HepG2 (cell line): ENCODE data around the gene DSC2. TPM values are rescaled to one million over a fixed set of nuclear protein-coding genes. Genes with fewer than 3 reads are reported as not detected.

Source experiments
- ATAC-seq: fragments of 200-7000 bp; cut with Tn5 transposase; 3 replicates; pipeline ENCODE4 v1.9.1; 2020; ENCODE audit warnings: mild to moderate bottlenecking, moderate library complexity
- BruUV-seq: library from RNA; stranded (reverse); fragments of 400-500 nt; replicated peaks from 2 replicates; lab custom pipeline; 2021; lab: Mats Ljungman, UMichigan
- CTCF ChIA-PET: fragments of 300-600 bp; formaldehyde crosslinking; extraction: SDS; loops from one replicate; lab custom pipeline; 2021; ENCODE audit warnings: low total read pairs, inconsistent platforms, low intra/inter-chr PET ratio; lab: Yijun Ruan, JAX
- POLR2A ChIA-PET: fragments of 350-600 bp; sonication (Branson Sonifier 250); formaldehyde crosslinking; loops from one replicate; lab custom pipeline; 2020; ENCODE audit warnings: antibody characterized with exemption, inconsistent platforms; lab: Yijun Ruan, JAX
- DNase-seq: peaks from one replicate; pipeline ENCODE4 v3.0.0-alpha.2; 2015; ENCODE audit warnings: low spot score
- FAIRE-seq: peaks from 3 replicates; lab custom pipeline; 2011; peaks lifted over from hg19 to GRCh38; lab: Jason Lieb, UNC
- H2AFZ ChIP-seq: one replicate; pipeline ENCODE4 v1.6.1; 2011; ENCODE audit warnings: low read length, inconsistent platforms
- H3K27ac ChIP-seq: fragments of 300-600 bp; 3 replicates; pipeline ENCODE4 v1.8.0; 2011; ENCODE audit warnings: mixed run types, mild to moderate bottlenecking, mixed read lengths, low read length, inconsistent platforms; ENCODE audit not compliant: insufficient read depth; ENCODE audit errors: extremely low read length
- H3K27me3 ChIP-seq, 2 experiments: fragments of 200-600 bp in 1 of 2; 2 replicates in 1 of 2; 3 replicates in 1 of 2; pipeline versions ENCODE4 v1.6.0 to v1.8.0; 2011; ENCODE audit warnings: low read length in 2 of 2, mild to moderate bottlenecking in 2 of 2, moderate library complexity in 2 of 2, inconsistent platforms in 1 of 2; ENCODE audit not compliant: insufficient read depth in 2 of 2, control insufficient read depth in 1 of 2
- H3K36me3 ChIP-seq, 2 experiments: fragments of 200-600 bp in 1 of 2; replicated peaks in 1 of 2; 2 replicates in 1 of 2; 3 replicates in 1 of 2; pipeline versions ENCODE4 v1.5.1 to v1.8.0; 2011; ENCODE audit warnings: low read length in 2 of 2, inconsistent platforms in 1 of 2; ENCODE audit not compliant: insufficient read depth in 2 of 2, control insufficient read depth in 1 of 2
- H3K4me1 ChIP-seq: 2 replicates; pipeline ENCODE4 v1.5.1; 2012; ENCODE audit warnings: low read length, inconsistent platforms; ENCODE audit not compliant: insufficient read depth
- H3K4me2 ChIP-seq: 2 replicates; pipeline ENCODE4 v1.6.0; 2011; ENCODE audit warnings: low read depth, low read length, inconsistent platforms
- H3K4me3 ChIP-seq, 3 experiments: fragments of 200-600 bp in 1 of 3; sonication (generic), shearing (Covaris generic) in 1 of 3; replicated peaks in 1 of 3; 2 replicates each; pipeline ENCODE4 v1.5.1; 2011 to 2016; ENCODE audit warnings: low read length in 3 of 3, inconsistent platforms in 2 of 3, low read depth in 2 of 3, mild to moderate bottlenecking in 2 of 3, control low read depth in 1 of 3, mixed read lengths in 1 of 3; ENCODE audit not compliant: insufficient read depth in 1 of 3
- H3K79me2 ChIP-seq: one replicate; pipeline ENCODE4 v1.6.1; 2011; ENCODE audit warnings: low read length, inconsistent platforms; ENCODE audit not compliant: insufficient read depth
- H3K9ac ChIP-seq: 2 replicates; pipeline ENCODE4 v1.6.0; 2011; ENCODE audit warnings: mild to moderate bottlenecking, low read depth, low read length, inconsistent platforms; ENCODE audit not compliant: insufficient read depth
- H3K9me3 ChIP-seq: 2 replicates; pipeline ENCODE4 v1.5.1; 2012; ENCODE audit warnings: mild to moderate bottlenecking, low read length
- H4K20me1 ChIP-seq: 2 replicates; pipeline ENCODE4 v1.6.0; 2011; ENCODE audit warnings: inconsistent platforms, mild to moderate bottlenecking, low read length, moderate library complexity; ENCODE audit not compliant: insufficient read depth
- CBFB ChIP-seq: sonication (generic); formaldehyde crosslinking; IDR thresholded peaks from 2 replicates; pipeline ENCODE4 v1.4.0; 2020; ENCODE audit warnings: missing genetic modification reagents
- MAFG ChIP-seq: sonication (generic); formaldehyde crosslinking; IDR thresholded peaks from 2 replicates; pipeline ENCODE4 v1.5.1; 2020; ENCODE audit warnings: mild to moderate bottlenecking, missing genetic modification reagents
- SCMH1 ChIP-seq: sonication (generic); formaldehyde crosslinking; IDR thresholded peaks from 2 replicates; pipeline ENCODE4 v1.9.0; 2021; ENCODE audit warnings: missing genetic modification reagents, mild to moderate bottlenecking, borderline replicate concordance
- SOX6 ChIP-seq, 2 experiments: fragments of 450-650 bp in 1 of 2; sonication (generic) in 1 of 2; formaldehyde crosslinking in 1 of 2; IDR thresholded peaks; 2 replicates each; pipeline versions ENCODE4 v1.4.0 to v1.6.1; 2017 to 2020; ENCODE audit warnings: antibody characterized with exemption in 1 of 2, mild to moderate bottlenecking in 1 of 2, missing genetic modification reagents in 1 of 2
- SRSF1 ChIP-seq: fragments of 200-400 bp; formaldehyde crosslinking; optimal IDR thresholded peaks from 2 replicates; pipeline ENCODE3; 2017; ENCODE audit warnings: mild to moderate bottlenecking, low read depth, low read length, moderate library complexity
- TBP ChIP-seq: sonication (generic); formaldehyde crosslinking; IDR thresholded peaks from 2 replicates; pipeline ENCODE4 v1.5.0; 2020; ENCODE audit warnings: missing genetic modification reagents
- ZNF460 ChIP-seq: sonication (generic); formaldehyde crosslinking; IDR thresholded peaks from 2 replicates; pipeline ENCODE4 v1.5.1; 2020; ENCODE audit warnings: missing genetic modification reagents, mild to moderate bottlenecking, borderline replicate concordance
- ZNF841 ChIP-seq: sonication (generic); formaldehyde crosslinking; IDR thresholded peaks from 2 replicates; pipeline ENCODE4 v1.8.1; 2023; ENCODE audit warnings: missing genetic modification reagents, borderline replicate concordance
- WGBS: methylation state at CpG from one replicate; pipeline ENCODE4 v1.1.6; 2017; ENCODE audit warnings: low lambda C conversion rate; 5-methylcytosine and 5-hydroxymethylcytosine counted together
- in situ Hi-C: cut with HindIII; loops from 2 replicates; pipeline ENCODE4 v1.10.0; 2017; ENCODE audit warnings: low pct_unique_long_range_greater_than_20kb; ENCODE audit not compliant: extremely low pct_ligation_motif_present
- intact Hi-C: fragments of 100-400 bp; cut with micrococcal nuclease; formaldehyde crosslinking; loops from one replicate; pipeline ENCODE4 v1.10.0; 2022; ENCODE audit not compliant: unreplicated experiment
- polyA plus RNA-seq, 8 experiments: library from polyadenylated mRNA; depleted of rRNA in 3 of 8; stranded (reverse) in 7 of 8; unstranded in 1 of 8; fragments of >200 nt; fragmentation: Illumina TruSeq in 4 of 8; extraction: Trizol in 4 of 8; gene quantifications; 2 replicates each; pipeline versions ENCODE4 v1.2.1 to v1.2.3, GENCODE V29; 2011 to 2016; ENCODE audit warnings: low read depth in 4 of 8, missing spikeins in 1 of 8, mixed read lengths in 1 of 8; ENCODE audit not compliant: insufficient read depth in 1 of 8
- total RNA-seq, 5 experiments: library from RNA; depleted of rRNA; stranded (reverse); fragments of >200 nt; fragmentation: Illumina TruSeq; extraction: Trizol; gene quantifications; 2 replicates each; pipeline ENCODE4 v1.2.3, GENCODE V29; 2016; ENCODE audit warnings: low read depth in 1 of 5

The DSC2 gene
- total and polyA plus RNA-seq, 2 of the 13 experiments (the other 11 are each of a cell fraction or from before 2014, with no cell fraction given), result 7.2 to 24.9 TPM

GRCh38 chr18:31010601-31011000 lies 91.6 kb downstream of the DSC2 start:
- intact Hi-C loops (no loop called here), in situ Hi-C loops (no loop called here)
- H4K20me1 ChIP-seq, result no peaks in the 10 kb centered on the region
- DNase-seq (no peak), FAIRE-seq (no peak), ATAC-seq (no peak)
- no peaks in the 10 kb centered on the region for H3K36me3 ChIP-seq
- no peaks in the 10 kb centered on the region for H3K9me3 ChIP-seq
- no peaks in the 10 kb centered on the region for H3K79me2 ChIP-seq
- no peak overlapping the region for H3K4me2 ChIP-seq
- no peak overlapping the region for H3K27ac ChIP-seq
- H3K27me3 ChIP-seq, result no peaks in the 10 kb centered on the region
- ChIA-PET POLR2A (no interaction called here), CTCF (no interaction called here)
- no TSS peak for BruUV-seq
- H2AFZ ChIP-seq, result no peak overlapping the region
- no peak overlapping the region for H3K4me3 ChIP-seq
- H3K9ac ChIP-seq, result no peak overlapping the region
- WGBS, result 78% methylated on average over 4 of the region's 4 CpGs
- H3K4me1 ChIP-seq, result no peaks in the 10 kb centered on the region
- TF ChIP-seq ZNF460 (CRISPR knock-in tag), result no peak
- no peak for TF ChIP-seq TBP (CRISPR knock-in tag)
- no peak for TF ChIP-seq CBFB (CRISPR knock-in tag)
- no peak for TF ChIP-seq ZNF841 (CRISPR knock-in tag)
- TF ChIP-seq MAFG (CRISPR knock-in tag), result no peak
- no peak for TF ChIP-seq SCMH1 (CRISPR knock-in tag)
- no peak for TF ChIP-seq SOX6 (IDR thresholded peaks at IDR 0.05)
- no peak for TF ChIP-seq SOX6 (CRISPR knock-in tag; IDR thresholded peaks at IDR 0.05)
- TF ChIP-seq SRSF1, result no peak

Other genes with a start within 250 kb of the DSC2 start
- 0.21 and 0.38 TPM in 2 replicates for gene DSC3, start 59.7 kb downstream of the DSC2 start, total RNA-seq (2016; rRNA removed; fragmentation: Illumina TruSeq; extraction: Trizol)
- gene DSC3, start 59.7 kb downstream of the DSC2 start, polyA plus RNA-seq (2011; rRNA removed), result 0.05 and 0.07 TPM in 2 replicates
- gene DSC1, start 60.4 kb upstream of the DSC2 start, total RNA-seq (2016; rRNA removed; fragmentation: Illumina TruSeq; extraction: Trizol), result not detected in 2 replicates
- gene DSC1, start 60.4 kb upstream of the DSC2 start, polyA plus RNA-seq (2011; rRNA removed), result not detected in 2 replicates
- gene DSG1, start 215.7 kb upstream of the DSC2 start, total RNA-seq (2016; rRNA removed; fragmentation: Illumina TruSeq; extraction: Trizol), result not detected in 2 replicates
- 0.04 and 0.13 TPM in 2 replicates for gene DSG1, start 215.7 kb upstream of the DSC2 start, polyA plus RNA-seq (2011; rRNA removed)